Tibial nerve (tissue), 4 donors: ENCODE data around the gene ADAMTS12. TPM values are rescaled to one million over a fixed set of nuclear protein-coding genes. Genes with fewer than 3 reads are reported as not detected.

Experiments used
- DNase-seq, 2 donors: peaks; one replicate each; pipeline ENCODE4 v3.0.0-alpha.2; 2019; ENCODE audit warnings: low spot score in 2 of 2
- H3K27ac ChIP-seq, 4 donors: fragments of 200-600 bp; sonication (generic) in 3 of 4; one replicate each; pipeline ENCODE4 v1.5.1; 2017 to 2019; ENCODE audit warnings: mild to moderate bottlenecking in 1 of 4
- H3K27me3 ChIP-seq, 2 donors: fragments of 200-600 bp; sonication (generic) in 1 of 2; one replicate each; pipeline versions ENCODE4 v1.5.1 to v1.6.0; 2017 to 2019
- H3K36me3 ChIP-seq, 3 donors: fragments of 200-600 bp; sonication (generic); one replicate each; pipeline ENCODE4 v1.5.1; 2018 to 2019
- H3K4me1 ChIP-seq, 4 donors: fragments of 200-600 bp; sonication (generic) in 3 of 4; one replicate each; pipeline ENCODE4 v1.5.1; 2017 to 2019
- H3K4me3 ChIP-seq, 4 donors: fragments of 200-600 bp; sonication (generic) in 3 of 4; one replicate each; pipeline ENCODE4 v1.5.1; 2017 to 2019; ENCODE audit warnings: mild to moderate bottlenecking in 1 of 4, moderate library complexity in 1 of 4
- H3K9me3 ChIP-seq, 4 donors: fragments of 200-600 bp; sonication (generic) in 3 of 4; one replicate each; pipeline ENCODE4 v1.5.1; 2017 to 2019
- CTCF ChIP-seq, 5 experiments: fragments of 200-600 bp in 3 of 5; fragments of 450-650 bp in 2 of 5; sonication (generic) in 3 of 5; IDR thresholded peaks; one replicate each; pipeline ENCODE4 v1.5.1; 2016 to 2019; ENCODE audit warnings: antibody characterized with exemption in 5 of 5, mild to moderate bottlenecking in 3 of 5, moderate library complexity in 2 of 5
- EP300 ChIP-seq, 2 donors: sonication (generic); formaldehyde crosslinking; IDR thresholded peaks; one replicate each; pipeline ENCODE4 v1.6.1; 2017; ENCODE audit warnings: antibody characterized with exemption in 2 of 2, mild to moderate bottlenecking in 1 of 2
- POLR2A ChIP-seq, 2 donors: fragments of 450-650 bp; IDR thresholded peaks; one replicate each; pipeline ENCODE4 v1.6.1; 2017; ENCODE audit warnings: antibody characterized with exemption in 2 of 2, mild to moderate bottlenecking in 2 of 2, moderate library complexity in 2 of 2
- WGBS, 2 donors: methylation state at CpG; one replicate each; pipeline ENCODE4 v1.1.5; 2018; 5-methylcytosine and 5-hydroxymethylcytosine counted together
- total RNA-seq, 4 donors: library from RNA; depleted of rRNA; stranded (reverse); fragments of >200 nt; gene quantifications; one replicate each; pipeline ENCODE4 v1.1.0, GENCODE V29; 2016

ADAMTS12 gene
- total RNA-seq, 4 donors from 2014 or later, result 7.1 to 10.4 (median 9.7) TPM

- Histone ChIP-seq H3K4me3 (no peak overlapping the region), H3K27me3 (no peaks in the 10 kb centered on the region), H3K4me1 (no peaks in the 10 kb centered on the region), H3K27ac (no peak overlapping the region), H3K36me3 (no peaks in the 10 kb centered on the region), H3K9me3 (no peaks in the 10 kb centered on the region)
- WGBS, 2 donors, result 60 to 66% methylated on average over 1 of the region's 1 CpG
- TF ChIP-seq CTCF (IDR thresholded peaks at IDR 0.05), result no peak
- TF ChIP-seq EP300 (IDR thresholded peaks at IDR 0.05), result no peak
- no peak for TF ChIP-seq POLR2A (IDR thresholded peaks at IDR 0.05)
- no peak for DNase-seq
These were observed 352.6 kb downstream of the ADAMTS12 start for GRCh38 chr5:33539212-33539611.

DNA sequence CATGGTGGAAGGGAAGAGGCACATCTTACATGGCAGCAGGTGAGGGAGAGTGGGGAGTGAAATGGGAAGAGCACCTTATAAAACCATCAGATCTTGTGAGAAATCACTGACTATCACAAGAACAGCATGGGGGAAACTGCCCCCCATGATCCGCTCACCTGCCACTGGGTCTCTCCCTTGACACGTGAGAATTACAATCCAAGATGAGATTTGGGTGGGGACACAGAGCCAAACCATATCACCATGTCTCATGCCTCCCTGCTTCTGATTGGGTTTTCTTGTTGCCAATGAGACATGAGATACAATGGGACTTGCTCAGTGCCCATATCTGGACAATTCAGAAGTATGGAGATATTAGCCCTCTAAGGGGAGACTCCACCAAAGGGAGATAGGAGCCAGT, 353.6 kb downstream of the ADAMTS12 start:
- Histone ChIP-seq H3K4me1 (no peaks in the 10 kb centered on the region), H3K27me3 (no peaks in the 10 kb centered on the region), H3K9me3 (no peaks in the 10 kb centered on the region), H3K4me3 (no peak overlapping the region), H3K36me3 (no peaks in the 10 kb centered on the region), H3K27ac (no peak overlapping the region)
- 88 to 95% methylated on average over 2 of the region's 2 CpGs for WGBS, 2 donors
- TF ChIP-seq POLR2A (IDR thresholded peaks at IDR 0.05), result no peak
- no peak for DNase-seq

GRCh38 chr5:33537240-33537639, 354.6 kb downstream of the ADAMTS12 start:
- H3K9me3 ChIP-seq, result no peaks in the 10 kb centered on the region
- no peaks in the 10 kb centered on the region for H3K4me1 ChIP-seq
- no peak overlapping the region for H3K4me3 ChIP-seq
- no peak overlapping the region for H3K27ac ChIP-seq
- no peak for DNase-seq
- H3K36me3 ChIP-seq, result no peaks in the 10 kb centered on the region
- H3K27me3 ChIP-seq, result no peaks in the 10 kb centered on the region
- no peak for TF ChIP-seq POLR2A (IDR thresholded peaks at IDR 0.05)
- no peak for TF ChIP-seq EP300 (IDR thresholded peaks at IDR 0.05)
- no peak for TF ChIP-seq CTCF (IDR thresholded peaks at IDR 0.05)
- WGBS, 2 donors, result 94 to 100% methylated on average over 1 of the region's 1 CpG

DNA sequence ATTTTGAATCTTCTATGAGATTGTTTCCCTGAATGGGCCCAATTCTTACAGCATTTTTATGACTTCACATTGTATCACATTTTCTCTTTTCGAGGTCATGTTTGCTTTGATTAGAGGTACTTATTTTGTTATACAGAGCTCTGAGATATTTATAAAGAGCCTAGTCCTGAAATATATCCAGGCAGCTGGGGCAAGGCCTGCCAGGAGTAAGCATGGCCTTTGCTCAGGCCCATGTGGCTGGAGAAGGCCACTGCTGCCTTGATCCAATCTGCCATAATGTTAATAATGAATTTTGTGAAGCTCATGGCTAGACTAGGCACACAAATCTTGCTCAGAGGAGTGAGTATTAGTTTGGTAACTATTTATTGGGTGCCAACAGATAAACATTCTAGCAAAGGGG, 355.0 kb downstream of the ADAMTS12 start:
- Histone ChIP-seq H3K27ac (no peak overlapping the region), H3K36me3 (no peaks in the 10 kb centered on the region), H3K27me3 (no peaks in the 10 kb centered on the region), H3K9me3 (no peaks in the 10 kb centered on the region), H3K4me1 (peaks cover 0 to 2% (median 0%) of the 10 kb centered on the region in 4 donors), H3K4me3 (no peak overlapping the region)
- TF ChIP-seq CTCF (IDR thresholded peaks at IDR 0.05), result no peak
- no peak for TF ChIP-seq EP300 (IDR thresholded peaks at IDR 0.05)
- no peak for TF ChIP-seq POLR2A (IDR thresholded peaks at IDR 0.05)
- WGBS, 2 donors, result 72 to 88% methylated on average over 1 of the region's 1 CpG
- no peak for DNase-seq

GRCh38 chr5:33531824-33532223, 360.0 kb downstream of the ADAMTS12 start:
- 38 to 43% methylated on average over 4 of the region's 4 CpGs for WGBS, 2 donors
- Histone ChIP-seq H3K9me3 (no peaks in the 10 kb centered on the region), H3K4me1 (peaks cover 0 to 12% (median 0%) of the 10 kb centered on the region in 4 donors), H3K27me3 (no peaks in the 10 kb centered on the region), H3K4me3 (no peak overlapping the region), H3K27ac (peak overlapping the region in 1 of 4 donors; percentile 16), H3K36me3 (no peaks in the 10 kb centered on the region)
- TF ChIP-seq CTCF (IDR thresholded peaks at IDR 0.05) (no peak), POLR2A (IDR thresholded peaks at IDR 0.05) (no peak), EP300 (IDR thresholded peaks at IDR 0.05) (no peak)
- DNase-seq, result no peak

DNA sequence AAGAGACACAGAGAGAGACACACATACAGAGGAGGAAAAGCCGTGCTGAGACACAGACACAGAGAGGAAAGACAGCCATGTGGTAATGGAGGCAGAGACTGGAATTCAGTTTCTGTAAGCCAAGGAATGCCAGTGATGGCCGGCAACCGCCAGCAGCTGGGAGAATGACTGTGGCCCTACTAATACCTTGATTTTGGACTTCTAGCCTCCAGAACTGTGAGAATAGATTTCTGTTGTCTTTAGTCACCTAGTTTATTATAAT, 360.8 kb downstream of the ADAMTS12 start:
- Histone ChIP-seq H3K36me3 (no peaks in the 10 kb centered on the region), H3K4me3 (no peak overlapping the region), H3K4me1 (peaks cover 0 to 12% (median 0%) of the 10 kb centered on the region in 4 donors), H3K9me3 (no peaks in the 10 kb centered on the region), H3K27ac (no peak overlapping the region), H3K27me3 (no peaks in the 10 kb centered on the region)
- TF ChIP-seq CTCF (IDR thresholded peaks at IDR 0.05), result no peak
- no peak for TF ChIP-seq EP300 (IDR thresholded peaks at IDR 0.05)
- no peak for TF ChIP-seq POLR2A (IDR thresholded peaks at IDR 0.05)
- no peak for DNase-seq
- 82 to 88% methylated on average over 3 of the region's 3 CpGs for WGBS, 2 donors
